Measurements from ENCODE around the gene VWA8.
"Not testable (repeated sequence)": the region's sequence is repeated elsewhere in the genome, so short reads cannot be mapped to it uniquely, and the experiment has no call there.

VWA8 gene

DNA sequence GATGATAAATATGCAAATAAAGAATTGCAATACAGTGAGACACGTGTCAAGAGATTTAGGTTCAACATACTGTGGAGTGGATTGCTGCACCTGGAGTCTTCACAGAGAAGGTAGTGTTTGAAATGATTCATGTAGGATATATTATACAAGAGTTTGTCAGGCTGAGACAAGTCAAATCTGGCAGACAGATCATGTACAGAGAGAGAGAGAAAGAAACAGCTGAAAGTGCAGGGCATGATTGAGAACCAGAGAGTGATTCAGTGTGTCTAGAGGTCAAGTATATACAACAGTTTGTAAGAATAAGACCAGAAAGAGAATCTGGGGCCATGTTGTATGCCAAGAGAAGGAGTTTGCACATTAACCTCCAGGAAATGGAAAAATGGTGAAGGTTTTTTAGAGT lies 2.1 kb upstream of the VWA8 start:
- no peak for DNase-seq

DNA sequence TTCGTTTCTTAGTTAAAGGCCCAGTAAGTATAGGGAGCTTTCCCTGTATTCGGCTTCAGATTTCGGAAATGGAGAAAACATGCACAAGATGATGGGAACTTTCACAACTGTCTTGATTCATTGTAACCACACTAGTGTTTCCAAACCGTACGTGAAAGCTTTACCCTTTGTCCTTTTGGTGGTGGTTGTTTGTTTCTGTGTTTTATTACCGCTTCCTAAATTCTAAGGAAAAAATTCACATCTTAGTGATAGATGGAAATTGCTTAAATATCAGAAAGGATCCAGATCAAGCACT lies 504 bp upstream of the VWA8 start:
- no peak for DNase-seq

DNA sequence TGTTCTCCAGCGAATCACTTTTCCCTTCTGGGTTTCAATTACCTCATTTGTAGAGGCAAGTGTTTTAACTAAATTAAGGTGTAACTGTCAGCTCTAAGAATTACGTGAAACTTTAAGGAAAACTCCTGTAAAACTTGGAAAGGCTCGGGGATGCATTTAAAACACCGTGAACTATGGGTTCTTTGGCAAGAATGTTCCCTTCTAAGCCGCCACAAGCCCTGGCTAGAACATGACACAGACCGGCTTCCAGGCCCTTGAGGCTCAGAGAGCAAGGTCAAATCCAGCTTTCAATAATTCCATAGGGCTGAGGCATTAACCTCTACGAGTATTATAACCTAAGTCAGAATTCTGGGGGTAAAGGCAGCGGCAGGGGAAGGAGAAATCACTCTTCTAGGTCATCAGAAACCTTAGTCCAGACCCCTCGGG lies 685 bp downstream of the VWA8 start:
- no peak for DNase-seq

DNA sequence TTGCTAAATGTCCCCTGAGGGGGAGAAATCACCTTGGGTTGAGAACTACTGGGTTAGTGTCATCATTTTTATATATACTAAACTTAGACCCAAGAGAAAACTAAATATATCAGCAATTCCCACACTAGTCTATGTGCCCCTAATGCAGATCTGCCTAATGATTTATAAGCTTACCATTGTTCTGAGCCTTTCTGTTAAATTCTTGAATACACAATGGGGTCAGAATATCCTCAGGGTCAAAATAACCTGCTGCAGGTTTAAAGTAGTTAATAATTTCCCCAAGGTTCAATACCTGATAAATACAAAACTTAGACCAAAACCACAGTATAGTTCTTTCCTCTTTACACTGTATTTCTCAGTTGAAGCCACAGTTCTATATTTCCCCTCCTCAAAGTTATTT lies 4.6 kb downstream of the VWA8 start:
- no peak for DNase-seq

DNA sequence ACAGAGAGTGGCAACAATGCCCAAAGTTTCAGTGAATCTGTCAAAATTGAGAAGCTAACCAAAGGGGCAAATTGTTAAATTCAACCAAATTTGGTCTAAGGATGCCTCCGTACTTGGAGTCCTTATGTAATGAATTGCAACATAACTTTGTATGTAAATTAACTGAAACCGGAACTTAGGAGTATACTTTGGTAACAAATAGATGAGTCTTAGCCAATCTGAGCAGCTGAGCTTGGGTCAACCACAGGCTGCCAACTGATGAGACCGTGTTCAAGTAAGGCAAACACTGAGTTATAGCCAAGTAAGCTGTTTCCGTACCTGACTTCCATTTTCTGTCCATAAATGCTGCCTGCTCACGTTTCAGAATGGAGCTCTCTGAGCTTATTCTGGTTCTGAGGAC lies 5.3 kb downstream of the VWA8 start:
- no peak for DNase-seq

DNA sequence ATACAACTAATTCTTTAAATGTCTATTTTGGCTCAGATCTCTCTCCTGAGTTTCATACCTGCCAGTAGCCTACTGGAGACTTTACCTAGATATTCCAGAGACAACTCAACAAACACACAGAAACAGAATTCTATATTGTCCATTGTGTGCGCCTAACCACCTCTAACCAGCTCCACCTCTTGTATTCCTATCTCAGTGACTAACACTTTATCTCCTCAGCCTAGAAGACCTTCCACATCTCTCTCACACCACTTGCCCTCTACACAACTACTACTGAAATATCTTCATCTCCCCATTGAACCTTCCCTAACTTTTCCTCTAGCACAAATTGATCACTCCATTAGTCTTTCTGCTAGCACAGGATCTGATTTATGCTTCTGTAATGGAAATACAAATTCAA lies 6.7 kb downstream of the VWA8 start:
- no peak for DNase-seq

DNA sequence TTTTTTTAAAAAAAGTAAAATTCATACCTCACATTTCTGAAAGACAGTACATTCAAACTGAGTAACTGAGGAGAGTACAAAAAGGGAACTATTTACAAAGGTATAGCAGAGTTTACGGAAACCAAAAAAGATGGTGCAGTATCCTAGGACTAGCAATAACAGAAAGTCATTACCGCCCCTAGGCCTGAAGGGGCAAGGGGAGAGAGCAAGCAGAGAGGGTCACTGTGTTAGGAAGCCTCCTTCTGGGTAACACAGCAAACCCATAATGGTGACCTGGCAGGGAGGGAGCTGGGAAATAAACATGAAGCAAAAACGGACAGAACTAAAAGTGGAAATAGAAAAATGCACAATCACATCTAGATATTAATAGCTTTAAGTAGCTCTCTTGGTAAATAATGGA lies 8.2 kb downstream of the VWA8 start:
- no peak for DNase-seq

DNA sequence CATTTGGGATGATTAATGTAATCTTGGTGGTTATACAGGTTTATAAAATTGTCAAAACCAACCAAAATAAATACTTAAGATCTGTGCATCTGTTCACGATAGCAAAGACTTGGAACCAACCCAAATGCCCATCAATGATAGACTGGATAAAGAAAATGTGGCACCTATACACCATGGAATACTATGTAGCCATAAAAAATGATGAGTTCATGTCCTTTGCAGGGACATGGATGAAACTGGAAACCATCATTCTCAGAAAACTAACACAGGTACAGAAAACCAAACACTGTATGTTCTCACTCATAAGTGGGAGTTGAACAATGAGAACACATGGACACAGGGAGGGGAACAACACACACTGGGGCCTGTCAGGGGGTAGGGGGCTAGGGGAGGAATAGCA lies 11.8 kb downstream of the VWA8 start:
- not testable (repeated sequence) for DNase-seq

DNA sequence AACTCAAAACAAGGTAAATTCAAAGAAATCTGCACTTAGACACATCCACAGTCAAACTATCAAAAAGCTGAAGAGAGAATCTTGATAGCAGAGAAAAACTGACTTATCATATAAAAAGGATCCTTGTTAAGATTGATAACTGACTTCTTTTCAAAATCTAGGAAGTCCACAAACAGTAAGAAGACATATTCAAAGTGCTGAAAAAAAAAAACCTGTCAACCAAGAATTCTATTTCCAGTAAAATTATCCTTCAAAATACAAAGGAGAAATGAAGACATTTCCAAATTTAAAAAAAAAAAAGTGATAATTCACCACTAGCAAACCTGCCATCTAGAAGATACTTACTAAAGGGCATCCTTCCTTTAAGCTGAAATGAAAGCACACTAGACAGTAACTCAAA lies 15.0 kb downstream of the VWA8 start:
- no peak for DNase-seq

DNA sequence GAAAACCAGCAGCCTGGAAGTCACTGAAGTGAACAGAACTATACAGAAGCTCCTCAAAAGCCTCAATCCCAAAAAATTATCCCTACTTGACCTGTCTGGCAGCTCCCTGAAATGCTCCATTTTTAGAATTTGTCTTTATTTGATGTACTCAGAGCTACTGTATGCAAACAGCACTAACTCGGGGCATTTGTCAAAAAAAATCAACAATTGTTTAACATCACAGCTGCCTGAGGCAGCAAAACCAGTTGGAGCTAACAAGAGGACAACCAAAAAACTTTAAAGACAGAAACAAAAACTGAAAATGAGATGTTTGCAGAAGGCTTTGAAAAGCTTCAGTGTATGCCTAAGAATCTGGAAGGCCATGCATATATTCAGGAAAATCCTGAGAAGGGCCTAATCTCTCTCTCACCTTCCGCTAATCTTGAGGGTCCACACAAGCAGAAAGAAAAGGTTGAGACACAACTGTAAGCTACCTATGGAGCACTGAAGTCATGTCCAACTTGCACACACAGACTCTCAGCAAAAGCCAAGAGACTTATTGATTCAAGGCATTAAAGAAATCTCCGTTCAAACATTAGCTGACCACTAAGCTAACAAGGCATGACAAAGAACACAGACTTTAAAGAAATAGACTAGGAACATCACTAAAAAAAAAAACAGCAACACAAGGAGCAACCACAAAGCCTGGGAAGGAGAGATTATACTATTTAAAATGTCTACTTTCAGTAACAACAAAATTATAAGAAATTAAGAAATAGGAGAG lies 16.1 kb downstream of the VWA8 start:
- DNase-seq, result no peak

DNA sequence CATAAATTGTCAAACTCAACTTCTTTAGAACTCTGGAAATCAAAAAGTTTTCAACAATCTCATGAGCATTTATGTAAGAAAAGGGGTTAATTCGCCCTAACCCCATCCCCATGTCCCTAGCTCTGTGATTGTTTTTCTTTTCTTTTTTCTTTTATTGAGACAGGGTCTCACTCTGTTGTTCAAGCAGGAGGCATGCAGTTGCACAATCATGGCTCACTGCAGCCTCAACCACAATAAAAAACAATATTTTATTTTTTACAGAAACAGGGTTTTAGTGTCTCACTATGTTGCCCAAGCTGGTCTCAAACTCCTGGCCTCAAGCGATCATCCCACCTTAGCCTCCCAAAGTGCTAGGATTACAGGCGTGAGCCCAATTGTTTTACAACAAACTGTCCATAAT lies 16.7 kb downstream of the VWA8 start:
- no peak for DNase-seq

DNA sequence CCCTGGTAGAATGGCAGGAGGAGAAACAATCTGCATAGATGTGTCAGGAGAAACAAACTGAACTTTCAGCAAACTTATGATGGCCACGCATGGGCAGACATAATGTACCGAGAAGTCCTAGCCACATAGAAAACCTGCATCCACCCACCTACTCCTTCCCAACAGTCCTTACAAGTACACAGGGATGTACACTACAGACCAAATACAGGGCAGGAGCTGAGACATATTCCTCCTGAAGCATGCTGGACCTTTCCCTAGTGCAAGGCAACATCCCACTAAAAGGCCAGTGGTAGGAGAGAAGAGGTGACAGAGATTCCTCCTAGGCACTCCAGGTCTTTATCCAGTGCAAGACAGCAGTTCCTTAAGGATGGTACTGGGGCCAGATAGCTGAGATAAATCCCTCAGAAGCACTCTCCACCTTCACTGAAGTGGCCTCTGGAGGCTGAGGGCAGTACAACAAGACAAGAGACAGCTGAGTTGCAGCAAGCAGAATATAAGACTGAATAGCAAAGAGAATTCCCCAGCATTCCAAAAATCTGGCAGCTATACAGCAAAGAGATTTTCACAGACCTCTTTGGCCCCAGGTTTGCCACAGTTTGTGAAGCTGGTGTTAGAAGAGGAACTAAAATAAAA lies 18.3 kb downstream of the VWA8 start:
- DNase-seq, result no peak

DNA sequence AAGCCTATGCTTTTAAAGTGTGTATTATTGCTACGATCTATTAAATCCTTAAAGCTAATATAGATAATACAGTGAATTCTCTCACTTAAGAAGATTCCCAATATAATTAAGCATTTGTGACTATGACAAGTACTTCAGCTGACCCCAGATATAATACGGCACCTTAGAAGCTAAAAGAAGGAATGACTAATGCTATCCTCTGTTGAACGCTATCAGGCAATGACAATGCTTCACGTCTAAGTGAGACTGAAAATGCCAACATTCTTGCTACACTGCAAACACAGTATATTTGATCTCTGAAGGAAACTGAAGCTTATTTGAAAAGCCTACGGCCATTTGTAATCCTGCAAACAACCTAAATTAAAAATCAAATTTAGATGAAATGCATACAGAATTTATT lies 19.7 kb downstream of the VWA8 start:
- DNase-seq, result no peak

DNA sequence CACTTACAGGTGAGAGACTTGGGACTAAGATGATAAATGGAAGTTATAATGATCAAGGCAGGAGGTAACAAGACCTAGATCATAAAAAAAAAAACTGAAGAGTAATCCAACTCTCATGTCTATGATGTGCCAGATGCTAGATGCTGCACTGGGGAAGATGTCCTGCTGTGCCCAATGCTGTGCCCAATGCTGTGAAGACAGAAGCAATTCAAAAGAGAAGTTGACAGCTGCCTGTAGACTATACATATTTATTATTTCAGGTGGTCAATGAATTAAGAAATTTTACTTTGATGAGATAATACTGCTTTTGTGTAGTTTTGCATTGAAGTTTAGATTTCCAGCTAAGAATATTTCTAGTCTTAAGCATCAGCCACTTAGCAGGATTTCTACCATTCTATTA lies 21.5 kb downstream of the VWA8 start:
- no peak for DNase-seq

DNA sequence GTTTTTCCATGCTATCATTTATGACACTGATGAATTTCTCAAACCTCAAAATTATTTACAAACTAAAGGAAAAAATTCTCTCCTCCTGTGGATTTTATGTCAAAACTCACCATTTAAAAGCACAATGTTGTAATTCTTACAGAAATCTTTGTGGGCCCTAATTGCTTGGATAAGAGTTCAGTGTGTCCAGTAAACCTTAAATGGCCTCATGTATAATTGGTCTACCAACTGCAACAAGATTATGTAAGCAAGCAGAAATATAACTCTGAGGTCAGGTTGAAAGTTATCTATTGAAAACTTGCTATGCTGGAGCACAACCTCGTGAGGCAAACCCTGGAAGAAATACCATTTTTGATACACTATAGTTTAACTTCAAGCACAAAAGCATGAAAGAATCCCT lies 22.0 kb downstream of the VWA8 start:
- DNase-seq, result no peak

DNA sequence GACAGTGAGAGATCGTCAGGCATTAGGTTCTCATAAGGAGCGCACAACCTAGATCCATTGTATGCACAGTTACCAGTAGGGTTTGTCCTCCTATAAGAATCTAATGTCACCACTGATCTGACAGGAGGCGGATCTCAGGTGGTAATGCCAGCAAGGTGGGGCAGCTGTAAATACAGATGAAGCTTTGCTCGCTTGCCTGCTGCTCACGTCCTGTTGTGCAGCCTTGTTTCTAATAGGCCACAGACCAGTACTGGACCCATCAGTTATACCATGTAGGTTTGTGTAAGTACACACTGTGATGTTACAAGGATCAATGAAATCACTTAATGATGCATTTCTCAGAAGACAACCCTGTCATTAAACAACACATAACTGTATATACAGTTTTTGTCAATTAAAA lies 23.5 kb downstream of the VWA8 start:
- DNase-seq, result no peak

DNA sequence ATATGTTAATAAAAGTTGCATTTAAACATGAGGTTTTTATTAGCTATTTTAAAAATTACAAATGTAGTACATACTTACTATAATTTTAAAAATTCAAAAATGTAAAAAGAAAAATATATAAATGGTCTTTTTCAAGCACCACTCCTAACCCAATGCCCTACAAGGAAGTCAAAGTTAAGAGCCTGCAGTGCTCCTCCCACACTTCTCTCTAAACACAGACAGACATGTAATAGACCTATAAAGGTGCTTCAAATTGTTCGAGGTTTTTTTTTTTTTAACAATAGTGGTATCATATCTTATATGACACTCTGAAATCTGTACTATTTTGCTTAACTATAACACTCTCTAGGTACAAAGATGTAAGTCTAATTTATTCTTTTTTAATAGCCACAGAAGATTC lies 25.4 kb downstream of the VWA8 start:
- DNase-seq, result no peak

DNA sequence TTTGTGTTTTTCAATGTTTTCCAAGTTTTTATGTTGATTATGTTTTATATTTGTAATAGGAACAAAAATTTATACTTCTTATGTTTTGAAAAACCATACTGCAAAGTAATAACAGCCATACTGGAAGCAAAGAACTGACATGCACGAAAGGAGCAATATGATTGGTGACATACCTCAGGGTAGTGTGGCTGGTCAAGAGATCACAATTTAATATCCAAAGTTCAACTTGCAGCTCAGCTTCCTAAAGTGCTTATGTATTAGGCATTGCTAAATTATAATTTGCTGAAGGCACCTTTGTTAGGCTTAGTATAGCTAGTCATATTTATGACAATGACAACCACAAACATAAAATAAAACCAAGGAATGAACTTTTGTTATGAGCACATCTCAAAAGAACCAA lies 25.9 kb downstream of the VWA8 start:
- no peak for DNase-seq

DNA sequence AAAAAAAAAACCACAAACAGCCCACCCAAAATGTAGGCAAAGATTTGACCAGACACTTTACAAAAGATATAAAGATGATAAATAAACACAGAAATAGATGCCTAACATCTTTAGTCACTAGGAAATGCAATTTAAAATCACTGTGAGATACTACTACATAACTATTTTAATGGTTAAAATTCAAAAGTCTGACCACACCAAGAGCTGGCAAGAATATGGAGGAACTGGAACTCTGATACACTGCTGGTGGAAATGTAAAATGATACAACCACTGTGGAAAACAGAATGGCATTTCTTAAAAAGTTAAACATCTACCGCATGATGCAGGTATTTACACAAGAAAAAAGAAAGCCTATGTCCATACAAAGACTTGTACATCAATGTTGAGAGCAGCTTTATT lies 26.8 kb downstream of the VWA8 start:
- DNase-seq, result no peak

DNA sequence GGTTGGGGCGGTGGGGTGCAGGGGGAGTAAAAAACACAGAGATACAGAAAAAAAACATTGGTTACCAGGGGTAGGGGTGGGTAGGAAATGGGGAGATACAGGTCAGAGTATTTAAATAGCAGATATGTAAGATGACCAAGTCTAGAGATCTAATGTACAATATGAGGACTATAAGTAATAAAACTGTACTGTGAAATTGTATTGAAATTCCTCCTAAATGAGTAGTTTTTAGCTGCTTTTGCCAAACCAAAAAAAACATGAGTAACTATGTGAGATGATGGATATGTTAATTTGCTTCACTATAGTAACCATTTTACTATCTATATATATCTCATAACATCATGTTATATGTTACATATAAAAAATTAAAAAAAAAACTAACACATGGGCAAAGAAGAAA lies 29.6 kb downstream of the VWA8 start:
- no peak for DNase-seq

DNA sequence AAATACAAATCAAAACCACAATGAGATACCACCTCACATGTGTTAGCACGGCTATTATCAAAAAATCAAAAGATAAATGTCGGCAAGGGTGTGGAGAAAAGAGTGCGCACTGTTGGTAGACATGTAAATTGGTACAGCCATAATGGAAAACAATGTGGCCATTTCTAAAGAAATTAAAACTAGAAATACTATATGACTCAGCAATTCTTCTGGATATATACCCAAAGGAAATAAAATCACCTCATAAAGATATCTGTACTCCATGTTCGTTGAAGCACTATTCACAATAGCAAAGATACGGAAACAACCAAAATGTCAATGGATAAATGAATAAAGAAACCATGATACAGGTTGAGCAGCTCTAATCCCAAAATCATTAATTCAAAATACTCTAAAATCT lies 30.8 kb downstream of the VWA8 start:
- no peak for DNase-seq

DNA sequence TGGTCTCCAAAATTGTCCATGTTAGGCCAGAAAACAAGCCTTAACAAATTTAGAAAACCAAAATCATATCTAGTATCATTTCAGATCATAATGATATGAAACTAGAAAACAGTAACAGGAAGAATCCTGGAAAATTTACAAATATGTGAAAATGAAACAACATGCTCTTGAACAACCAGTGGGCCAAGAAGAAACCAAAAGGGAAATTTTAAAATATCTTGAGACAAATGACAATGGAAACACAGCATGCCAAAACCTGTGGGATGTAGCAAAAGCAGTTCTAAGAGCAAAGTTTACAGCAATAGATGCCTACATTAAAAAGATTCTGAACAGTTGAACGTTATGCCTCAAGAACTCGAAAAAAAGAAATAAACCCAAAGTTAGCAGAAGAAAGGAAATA lies 32.6 kb downstream of the VWA8 start:
- no peak for DNase-seq

DNA sequence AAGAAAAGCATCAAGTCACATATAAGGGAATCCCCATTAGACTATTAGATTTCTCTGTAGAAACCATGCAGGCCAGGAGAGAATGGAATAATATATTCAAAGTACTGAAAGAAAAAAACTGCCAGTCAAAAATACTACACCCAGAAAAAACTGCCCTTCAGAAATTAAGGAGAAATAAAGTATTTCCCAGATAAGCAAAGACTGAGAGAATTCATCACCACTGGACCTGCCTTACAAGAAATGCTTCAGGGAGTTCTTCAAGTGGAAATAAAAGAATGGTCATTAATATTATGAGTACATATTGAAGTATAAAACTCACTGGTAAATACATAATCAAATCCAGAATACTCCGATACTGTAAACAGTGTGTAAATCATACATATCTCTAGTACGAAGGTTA lies 35.9 kb downstream of the VWA8 start:
- no peak for DNase-seq

DNA sequence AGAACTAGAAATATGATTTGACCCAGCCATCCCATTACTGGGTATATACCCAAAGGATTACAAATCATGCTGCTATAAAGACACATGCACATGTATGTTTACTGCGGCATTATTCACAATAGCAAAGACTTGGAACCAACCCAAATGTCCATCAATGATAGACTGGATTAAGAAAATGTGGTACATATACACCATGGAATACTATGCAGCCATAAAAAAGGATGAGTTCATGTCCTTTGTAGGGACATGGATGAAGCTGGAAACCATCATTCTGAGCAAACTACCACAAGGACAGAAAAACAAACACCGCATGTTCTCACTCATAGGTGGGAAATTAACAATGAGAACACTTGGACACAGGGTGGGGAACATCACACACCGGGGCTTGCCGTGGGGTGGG lies 38.0 kb downstream of the VWA8 start:
- not testable (repeated sequence) for DNase-seq

DNA sequence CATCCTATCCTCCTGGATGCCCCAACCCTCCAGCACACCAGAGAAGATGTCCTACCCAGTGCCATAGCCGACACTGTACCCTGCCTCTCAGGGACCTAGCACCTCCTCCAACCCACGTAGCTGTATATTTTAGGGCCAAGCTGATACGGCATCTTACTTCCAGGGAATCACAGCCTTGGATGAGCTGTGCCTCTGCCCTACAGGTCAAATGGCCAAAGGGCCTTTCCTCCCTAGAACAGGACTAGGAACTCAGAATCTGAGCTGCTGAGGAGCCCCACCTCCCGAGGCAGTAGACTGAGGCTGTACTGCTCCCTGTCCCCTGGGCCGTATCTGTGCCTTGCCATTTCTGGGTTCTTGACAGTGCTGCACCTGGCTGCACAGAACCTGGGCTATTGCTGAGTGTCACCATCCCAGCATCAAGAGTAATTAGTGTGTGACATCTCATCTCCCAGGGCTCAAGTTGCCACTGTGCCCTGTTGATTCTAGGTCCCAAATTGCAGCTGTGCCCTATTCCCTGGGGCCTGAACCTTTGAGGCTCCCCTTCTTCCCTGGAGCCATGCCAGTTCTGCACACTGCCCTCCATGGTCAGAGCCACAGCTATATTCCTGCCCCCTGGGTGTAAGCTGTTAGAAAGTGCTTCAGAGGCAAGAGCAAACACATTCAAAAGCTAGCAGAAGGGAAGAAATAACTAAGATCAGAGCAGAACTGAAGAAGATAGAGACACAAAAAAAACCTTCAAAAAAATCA lies 41.0 kb downstream of the VWA8 start:
- DNase-seq, result no peak

All from right hindlimb (tissue), 1 donor.